Mammary microvascular endothelial cell (primary cell): ENCODE measurements around the gene LENEP. TPM values are rescaled to one million over a fixed set of nuclear protein-coding genes. Genes with fewer than 3 reads are reported as not detected.

ENCODE experiments used
- total RNA-seq: library from RNA; depleted of rRNA; stranded (reverse); fragments of >200 nt; gene quantifications from 2 replicates; pipeline ENCODE4 v1.2.3, GENCODE V29; 2015

The LENEP gene
- total RNA-seq = not detected in 2 replicates

GRCh38 chr1:154993572-154994268, at the start of gene LENEP:
Gene LENEP (plus strand): TSS chr1:154993586. CDS start chr1:154993608, 22 bp downstream.

GRCh38 chr1:154955718-154956543, 37.5 kb upstream of the LENEP start, which contains the start of gene PBXIP1:
Gene PBXIP1 (minus strand): TSS chr1:154956099. CDS start chr1:154953721, 2,378 bp downstream.

GRCh38 chr1:154961207-154962155, 31.9 kb upstream of the LENEP start, which contains the start of gene PYGO2:
Gene PYGO2 (minus strand): TSS chr1:154961782. CDS start chr1:154961576, 206 bp downstream.

GRCh38 chr1:154970631-154971340, 22.6 kb upstream of the LENEP start, which contains the start of gene SHC1:
Gene SHC1 (minus strand): TSS chr1:154970747. CDS start chr1:154970526, 221 bp downstream.

GRCh38 chr1:154974102-154974807, 19.1 kb upstream of the LENEP start, which contains the start of gene CKS1B:
Gene CKS1B (plus strand): TSS chr1:154974681. CDS start chr1:154974746, 65 bp downstream.

GRCh38 chr1:154982897-154983648, 10.3 kb upstream of the LENEP start, which contains the start of gene FLAD1:
Gene FLAD1 (plus strand): TSS chr1:154983344. CDS start chr1:154983695, 351 bp downstream.

GRCh38 chr1:155002464-155003226, 9.3 kb downstream of the LENEP start, which contains the start of gene ZBTB7B:
Gene ZBTB7B (plus strand): TSS chr1:155002802. CDS start chr1:155014661, 11,859 bp downstream.

GRCh38 chr1:155033524-155033923, 40.1 kb downstream of the LENEP start, which contains the start of the genes DCST1 and DCST2:
Gene DCST1 (plus strand): TSS chr1:155033824. CDS start chr1:155034037, 213 bp downstream.
Gene DCST2 (minus strand): TSS chr1:155033781. CDS start chr1:155033701, 80 bp downstream.

Other genes starting within 250 kb of the LENEP start
- gene KCNN3, start 123.3 kb upstream of the LENEP start, total RNA-seq = 0.40 and 0.64 TPM in 2 replicates
- gene PMVK, start 56.9 kb upstream of the LENEP start, total RNA-seq = 11.4 and 13.8 TPM in 2 replicates
- 41.0 and 47.8 TPM in 2 replicates for gene PBXIP1, start 37.5 kb upstream of the LENEP start, total RNA-seq
- gene PYGO2, start 31.8 kb upstream of the LENEP start, total RNA-seq = 13.3 and 13.9 TPM in 2 replicates
- 224 and 240 TPM in 2 replicates for gene SHC1, start 22.8 kb upstream of the LENEP start, total RNA-seq
- gene CKS1B, start 18.9 kb upstream of the LENEP start, total RNA-seq = 186 and 213 TPM in 2 replicates
- gene FLAD1, start 10.2 kb upstream of the LENEP start, total RNA-seq = 27.8 and 32.6 TPM in 2 replicates
- gene ZBTB7B, start 9.2 kb downstream of the LENEP start, total RNA-seq = 14.7 and 15.7 TPM in 2 replicates
- not detected in 2 replicates for gene DCST2, start 40.2 kb downstream of the LENEP start, total RNA-seq
- not detected in 2 replicates for gene DCST1, start 40.2 kb downstream of the LENEP start, total RNA-seq
- 763 and 804 TPM in 2 replicates for gene ADAM15, start 57.7 kb downstream of the LENEP start, total RNA-seq
- gene EFNA4, start 70.2 kb downstream of the LENEP start, total RNA-seq = 7.9 and 9.4 TPM in 2 replicates
- 0.64 and 0.80 TPM in 2 replicates for gene EFNA3, start 85.3 kb downstream of the LENEP start, total RNA-seq
- gene EFNA1, start 134.3 kb downstream of the LENEP start, total RNA-seq = 30.8 and 33.2 TPM in 2 replicates
- 35.6 and 39.2 TPM in 2 replicates for gene SLC50A1, start 142.3 kb downstream of the LENEP start, total RNA-seq
- gene DPM3, start 146.9 kb downstream of the LENEP start, total RNA-seq = 98.3 and 118 TPM in 2 replicates
- 160 and 168 TPM in 2 replicates for gene KRTCAP2, start 179.7 kb downstream of the LENEP start, total RNA-seq
- 1.4 and 2.7 TPM in 2 replicates for gene TRIM46, start 180.3 kb downstream of the LENEP start, total RNA-seq
- 2.7 and 4.0 TPM in 2 replicates for gene THBS3, start 214.3 kb downstream of the LENEP start, total RNA-seq
- 74.1 and 76.9 TPM in 2 replicates for gene MTX1, start 215.1 kb downstream of the LENEP start, total RNA-seq